Measurements from ENCODE around the gene CMPK2. TPM values are rescaled to one million over a fixed set of nuclear protein-coding genes. Genes with fewer than 3 reads are reported as not detected.

CMPK2 gene
- total and polyA plus RNA-seq, 10 of the 15 experiments (the other 5 are each of a cell fraction or from before 2014, with no cell fraction given) = 0.50 to 5.6 (median 3.2) TPM

- no peak overlapping the region; the same call in 1 of the 2 replicates for H2AFZ ChIP-seq (ENCODE audit: control insufficient read depth, low read depth, low read length)
- intact Hi-C loops (cut with micrococcal nuclease; ENCODE audit: unreplicated experiment) (no loop called here), in situ Hi-C loops (cut with MboI) (no loop called here)
- TF ChIP-seq SREBF2 (IDR thresholded peaks at IDR 0.05; ENCODE audit: low read length) = no peak
- TF ChIP-seq NFYB (IDR thresholded peaks at IDR 0.05; ENCODE audit: insufficient read depth, low read depth, low read length) = no peak
- no peak for TF ChIP-seq ATF7 (IDR thresholded peaks at IDR 0.05; ENCODE audit: low read depth)
- no peak for TF ChIP-seq BRCA1 (IDR thresholded peaks at IDR 0.05; ENCODE audit: low read depth, low read length)
- no peak for TF ChIP-seq E2F8 (IDR thresholded peaks at IDR 0.05; ENCODE audit: low read depth, partially characterized antibody)
- TF ChIP-seq FOXK2 (IDR thresholded peaks at IDR 0.05) = no peak
- no peak for TF ChIP-seq RELB (IDR thresholded peaks at IDR 0.05; ENCODE audit: low read depth)
- TF ChIP-seq HDAC2 (IDR thresholded peaks at IDR 0.05) = no peak
- no peak for TF ChIP-seq GATAD2B (conservative IDR thresholded peaks at IDR 0.05; ENCODE audit: low read depth)
- TF ChIP-seq ZBTB33 (IDR thresholded peaks at IDR 0.05) = no peak
- TF ChIP-seq CHD4 (IDR thresholded peaks at IDR 0.05) = no peak
- ChIA-PET CTCF (interaction anchor here (3.1 to 4.7 kb wide), 2 partner anchors 12 to 47 kb away, joined by 20 to 31 read pairs; partner anchors contain the start of gene RSAD2), POLR2A (interaction anchor here (1.1 to 1.5 kb wide), 2 partner anchors 16 to 54 kb away, joined by 3 read pairs; no protein-coding TSS in a partner anchor), RAD21 (ENCODE audit: unreplicated experiment) (interaction anchor here (2.0 kb wide), 1 partner anchor 13 kb away, joined by 5 read pairs; the partner anchor contains the start of gene RSAD2), SMC1A (ENCODE audit: uncharacterized antibody, unreplicated experiment) (interaction anchor here (0.9 kb wide), 1 partner anchor 46 kb away, joined by 3 read pairs; no protein-coding TSS in a partner anchor)
- no peaks in the 10 kb centered on the region; a peak in 2 of 4 replicates for H3K27me3 ChIP-seq (replicated peaks in 1 of 2; ENCODE audit: control insufficient read depth in 2 of 2, insufficient read depth in 2 of 2, low read length in 1 of 2)
- peak overlapping the region; percentile 96 for H3K4me2 ChIP-seq (ENCODE audit: control insufficient read depth, insufficient read depth)
- peaks cover 12% of the 10 kb centered on the region; the same call in 1 of the 2 replicates for H3K4me1 ChIP-seq (ENCODE audit: control insufficient read depth, insufficient read depth, low read length)
- peak overlapping the region; percentile 68; the same call in 1 of the 2 replicates for H3K27ac ChIP-seq (ENCODE audit: control insufficient read depth, insufficient read depth)
- H3K4me3 ChIP-seq = peak overlapping the region; percentile 77; the same call in 1 of the 2 replicates
- peak overlapping the region; percentile 79 for H3K9ac ChIP-seq (ENCODE audit: control insufficient read depth, insufficient read depth, low read length)
- FAIRE-seq (no peak), DNase-seq (ENCODE audit: low read depth, low spot score) (no peak), ATAC-seq (no peak)
- H3K79me2 ChIP-seq (ENCODE audit: control insufficient read depth, insufficient read depth, low read length) = peaks cover 3% of the 10 kb centered on the region; the same call in 1 of the 2 replicates
- peaks cover 0 to 4% of the 10 kb centered on the region in 2 experiments; a peak in 2 of 4 replicates for H3K36me3 ChIP-seq (ENCODE audit: control insufficient read depth in 2 of 2, insufficient read depth in 2 of 2, low read length in 1 of 2)
- BruUV-seq (replicated peaks) = TSS peak; percentile 68
- no peaks in the 10 kb centered on the region for H4K20me1 ChIP-seq (ENCODE audit: control insufficient read depth, insufficient read depth)
- H3K9me3 ChIP-seq (replicated peaks; ENCODE audit: control insufficient read depth, insufficient read depth, low read length) = peaks cover 14% of the 10 kb centered on the region; the same call in 2 of the 3 replicates
- 68% methylated on average over 8 of the region's 8 CpGs for WGBS (ENCODE audit: insufficient coverage, insufficient replicate concordance, low lambda C conversion rate, missing lambda C conversion rate)
These were observed 1.4 kb downstream of the CMPK2 start for GRCh38 chr2:6864231-6864754.

All from GM12878 (cell line).